HG02981 (cell line): ENCODE data around the gene GPNMB.
"Not testable (repeated sequence)": the region's sequence is repeated elsewhere in the genome, so short reads cannot be mapped to it uniquely, and the experiment has no call there.

Source experiments
- ATAC-seq: cut with Tn5 transposase; IDR thresholded peaks from one replicate; pipeline ENCODE4 v1.9.1; 2021; ENCODE audit warnings: mild to moderate bottlenecking, moderate library complexity; ENCODE audit not compliant: unreplicated experiment

GPNMB gene

DNA sequence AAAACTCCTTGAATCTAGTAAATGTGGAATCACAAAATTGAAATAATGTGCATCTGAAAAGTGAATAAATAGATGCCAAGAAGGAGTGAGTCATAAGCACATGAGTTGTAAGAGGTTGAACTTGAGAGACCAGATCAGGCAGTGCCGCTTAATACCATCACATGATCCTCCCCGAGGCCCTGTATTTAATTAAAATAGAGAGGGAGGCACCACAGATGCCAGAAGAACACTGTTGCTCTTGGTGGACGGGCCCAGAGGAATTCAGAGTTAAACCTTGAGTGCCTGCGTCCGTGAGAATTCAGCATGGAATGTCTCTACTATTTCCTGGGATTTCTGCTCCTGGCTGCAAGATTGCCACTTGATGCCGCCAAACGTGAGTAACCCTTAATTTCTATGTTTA, at the start of gene GPNMB:
Gene GPNMB (plus strand): TSS at position 221 of the 400 bp plus-strand sequence. CDS start 83 bp downstream, at position 304.
- ATAC-seq: no peak

DNA sequence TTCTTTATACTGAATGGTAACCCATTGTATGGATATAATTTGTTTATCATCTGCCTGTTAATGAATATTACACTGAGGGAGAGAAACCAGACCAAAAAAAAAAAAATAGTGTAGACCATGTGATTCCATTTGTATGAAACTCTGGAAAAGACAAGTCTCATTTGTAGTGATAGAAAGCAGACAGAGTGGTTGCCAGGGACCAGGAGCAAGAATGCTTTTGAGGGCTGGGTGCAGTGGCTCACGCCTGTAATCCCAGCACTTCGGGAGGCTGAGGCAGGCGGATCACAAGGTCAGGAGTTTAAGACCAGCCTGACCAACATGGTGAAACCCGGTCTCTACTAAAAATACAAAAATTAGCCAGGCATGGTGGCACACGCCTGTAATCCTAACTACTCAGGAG, 48.8 kb upstream of the GPNMB start:
- ATAC-seq: not testable (repeated sequence)

DNA sequence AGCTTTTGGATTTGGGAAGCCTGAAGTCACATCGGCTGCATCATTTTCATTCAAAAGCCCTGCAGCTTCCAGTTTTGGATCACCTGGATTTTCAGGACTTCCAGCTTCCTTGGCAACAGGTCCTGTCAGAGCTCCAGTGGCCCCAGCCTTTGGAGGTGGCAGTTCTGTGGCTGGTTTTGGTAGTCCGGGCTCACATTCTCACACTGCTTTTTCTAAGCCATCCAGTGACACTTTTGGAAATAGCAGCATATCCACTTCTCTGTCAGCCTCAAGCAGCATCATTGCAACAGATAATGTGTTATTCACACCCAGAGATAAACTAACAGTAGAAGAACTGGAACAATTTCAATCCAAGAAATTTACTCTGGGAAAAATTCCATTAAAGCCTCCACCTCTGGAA, 46.2 kb upstream of the GPNMB start:
- ATAC-seq: no peak

DNA sequence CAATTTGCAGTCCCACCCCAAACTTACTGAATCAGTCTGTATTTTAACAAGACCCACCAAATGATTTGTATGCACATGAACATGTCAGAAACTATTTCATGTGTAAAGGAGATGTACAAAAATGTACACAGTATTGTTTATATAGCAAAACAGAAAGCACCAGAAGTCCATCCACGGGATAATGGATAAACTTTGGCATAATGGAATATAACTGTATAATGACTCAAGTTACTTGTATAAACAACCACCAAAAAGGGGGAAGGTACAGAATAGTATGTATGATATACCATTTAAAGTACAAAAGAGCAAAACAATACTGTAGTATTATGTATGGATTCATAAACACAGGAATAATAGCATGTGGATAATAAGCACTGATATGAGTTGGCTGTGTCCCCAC, 42.3 kb upstream of the GPNMB start:
- no peak for ATAC-seq

DNA sequence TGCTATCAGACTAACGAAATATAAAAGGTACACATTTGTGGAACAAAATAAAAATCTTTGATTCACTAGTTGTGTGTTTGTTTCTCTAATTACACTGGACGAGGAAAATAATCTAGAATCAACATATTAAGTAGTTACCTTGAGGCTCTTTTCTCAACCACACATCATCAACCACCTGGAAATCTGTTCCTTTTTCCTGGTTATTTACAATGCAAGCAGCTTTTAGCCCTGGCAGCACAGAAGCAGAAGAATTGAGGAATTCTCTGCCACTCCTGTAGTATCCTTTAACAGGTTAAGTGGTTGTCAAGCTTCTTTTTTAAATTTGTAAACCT, 41.0 kb upstream of the GPNMB start:
- ATAC-seq: no peak

DNA sequence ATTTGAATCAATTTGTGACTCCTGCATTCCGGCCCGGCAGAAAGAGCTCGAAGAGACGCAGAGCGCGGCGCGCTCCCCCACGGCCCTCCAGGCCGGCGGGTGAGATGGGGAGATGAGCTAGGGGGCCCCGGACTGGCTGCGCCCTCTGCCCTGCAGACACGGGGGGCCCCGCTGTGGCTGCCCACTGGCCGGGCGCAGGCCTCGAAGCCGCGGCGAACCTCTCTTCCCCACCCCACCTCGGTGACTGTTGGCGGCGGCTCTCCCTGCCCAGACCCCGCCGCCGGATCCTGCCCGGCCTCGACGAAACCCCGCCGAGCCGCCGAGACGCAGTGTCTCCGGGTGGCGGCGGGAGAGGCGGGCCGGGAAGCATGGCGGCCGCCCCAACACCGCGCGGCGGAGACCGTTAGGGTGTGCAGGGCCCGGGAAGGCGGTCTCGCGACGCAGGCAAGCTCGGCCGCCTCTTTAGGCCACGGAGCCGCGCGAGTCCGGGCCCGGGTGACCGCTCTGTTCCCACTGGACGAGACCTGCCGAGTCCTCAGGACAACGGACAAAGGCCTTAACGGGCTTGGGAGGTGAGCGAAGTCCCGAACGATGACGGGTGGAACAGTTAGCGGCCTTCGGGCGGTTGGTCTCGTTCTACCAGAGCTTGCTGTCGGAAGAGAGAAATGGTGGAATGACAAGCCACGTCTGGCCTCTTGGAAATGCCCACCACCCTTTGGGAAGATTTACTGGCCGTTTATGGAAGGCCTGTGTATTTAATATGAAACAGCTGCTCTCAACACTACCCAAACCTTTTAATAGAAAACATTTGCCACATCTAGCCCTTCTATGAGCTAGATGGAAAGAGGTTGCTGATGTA, 40.4 kb upstream of the GPNMB start:
- no peak for ATAC-seq

DNA sequence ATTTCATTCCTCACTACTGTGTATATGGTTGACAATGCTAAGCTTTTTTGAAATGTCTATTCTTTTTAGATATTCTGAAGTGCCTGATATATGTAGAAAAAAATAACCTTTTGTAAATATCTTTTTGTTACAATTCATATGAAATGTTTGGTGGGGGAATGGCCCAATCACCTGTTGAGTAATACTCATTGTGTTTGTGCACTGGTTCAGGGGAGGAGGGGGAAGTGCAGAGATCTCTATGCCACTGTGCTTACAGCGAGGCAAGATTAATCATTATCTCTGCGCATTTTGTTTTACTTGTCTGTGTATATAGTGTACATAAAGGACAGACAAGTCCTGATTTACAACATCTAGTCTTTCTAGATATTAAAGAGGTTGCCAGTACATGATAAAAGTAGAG, 39.6 kb upstream of the GPNMB start:
- ATAC-seq: no peak

DNA sequence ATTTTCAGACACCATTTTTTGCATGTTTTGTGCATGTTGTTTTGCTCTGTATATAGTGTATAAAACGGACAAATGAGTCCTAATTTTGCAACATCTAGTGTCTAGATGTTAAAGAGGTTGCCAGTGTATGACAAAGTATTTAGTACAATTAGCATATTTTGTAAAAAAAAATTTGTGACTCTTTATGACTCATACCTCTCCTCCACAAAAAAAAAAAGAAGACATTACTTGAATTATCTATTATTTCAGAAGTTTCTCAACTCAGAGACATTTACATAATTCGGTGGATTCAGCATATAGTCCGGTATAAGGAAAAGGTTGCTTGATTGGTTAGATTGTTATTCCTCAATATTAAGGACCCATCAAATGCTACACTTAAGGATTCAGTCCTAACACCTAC, 38.7 kb upstream of the GPNMB start:
- no peak for ATAC-seq

DNA sequence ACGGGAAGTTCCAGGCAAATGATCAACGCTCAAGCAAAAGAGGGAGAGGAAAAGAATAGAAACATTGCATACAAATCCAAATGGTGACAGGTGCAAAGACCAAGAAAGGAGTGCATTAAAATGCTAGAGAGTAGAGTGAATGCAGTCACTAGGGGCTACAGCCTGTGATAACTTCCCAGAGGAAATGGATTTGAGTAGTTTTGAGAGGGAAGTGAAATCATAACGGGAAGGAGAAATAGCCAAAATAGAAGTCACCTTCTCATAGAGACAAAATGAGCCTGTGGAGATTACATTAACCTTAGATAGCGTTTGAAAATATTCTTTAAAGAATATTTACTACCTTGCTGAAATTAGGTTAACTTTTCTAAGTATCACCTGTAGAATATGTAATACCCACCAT, 38.3 kb upstream of the GPNMB start:
- no peak for ATAC-seq

DNA sequence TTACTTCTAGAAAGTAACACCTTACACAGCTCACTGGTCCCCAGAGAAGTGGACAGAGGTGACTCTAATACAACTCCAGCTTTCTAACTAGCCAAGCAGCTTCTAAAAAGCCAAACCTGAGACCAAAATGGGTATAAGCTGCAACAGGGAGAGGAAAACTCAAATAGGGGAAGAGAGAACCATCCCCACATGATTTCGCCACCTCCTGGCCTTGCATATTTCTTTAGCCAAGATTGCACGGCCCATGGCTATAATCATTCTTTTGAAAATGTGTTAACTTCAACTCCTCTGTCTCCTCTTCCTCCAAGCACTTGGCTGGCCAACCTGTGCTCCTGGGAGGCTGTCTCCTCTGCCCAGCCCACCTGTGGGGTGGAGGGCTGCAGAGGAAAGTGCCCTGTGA, 36.1 kb upstream of the GPNMB start:
- ATAC-seq: no peak

DNA sequence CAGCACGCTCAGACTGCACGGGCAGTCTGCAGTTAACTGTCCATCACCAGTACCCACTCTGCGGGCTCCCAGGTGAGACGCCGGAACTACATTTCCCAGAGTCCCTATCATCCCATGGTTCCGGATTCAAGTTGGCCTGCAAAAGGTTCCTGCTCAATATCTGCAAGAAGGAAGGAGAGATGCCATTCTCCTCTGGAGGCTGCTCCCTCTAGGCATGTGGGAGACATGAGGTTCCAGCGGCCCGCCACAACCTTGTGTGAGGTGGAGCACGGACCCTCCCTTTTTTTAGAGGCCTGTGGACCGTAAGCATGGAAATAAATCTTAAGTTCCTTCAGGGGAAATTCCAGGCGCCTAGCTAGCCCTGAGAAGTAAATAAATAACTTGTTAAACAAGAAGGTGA, 35.0 kb upstream of the GPNMB start:
- no peak for ATAC-seq

DNA sequence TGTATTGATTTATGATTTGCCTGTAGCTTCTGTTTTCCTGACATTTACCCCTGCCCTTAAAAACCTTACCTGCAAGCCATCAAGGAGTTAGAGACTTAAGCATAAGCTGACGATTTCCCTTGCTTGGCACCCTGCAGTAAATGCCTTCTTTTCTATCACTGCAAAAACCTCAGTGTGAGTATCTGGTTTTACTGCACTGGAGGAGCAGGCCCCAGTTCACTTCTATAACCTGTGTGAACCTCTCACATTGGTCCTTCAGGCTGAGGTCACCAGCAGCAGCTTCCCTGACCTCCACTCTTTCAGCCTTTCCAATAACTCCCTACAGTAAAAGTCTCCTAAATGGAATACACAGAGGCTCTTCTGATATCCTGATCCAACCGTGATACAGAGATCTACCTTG, 34.2 kb upstream of the GPNMB start:
- no peak for ATAC-seq

DNA sequence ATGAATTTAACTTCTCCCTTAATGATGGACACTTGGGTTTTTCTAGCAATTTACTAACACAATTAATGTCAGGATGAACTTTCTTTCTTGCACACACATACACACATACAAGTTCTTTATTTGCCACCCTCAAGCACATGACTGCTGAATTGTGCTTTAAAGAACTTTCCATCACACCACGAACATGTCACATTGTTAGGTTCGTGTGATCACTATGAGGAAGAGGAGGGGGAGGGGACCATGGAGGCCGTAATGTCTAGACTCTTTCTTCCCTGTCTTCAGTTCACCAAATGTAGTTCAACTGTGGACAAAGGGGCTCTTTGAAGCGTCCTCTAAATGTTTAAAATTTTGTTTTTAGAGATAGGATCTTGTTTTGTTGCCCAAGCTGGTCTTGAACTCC, 33.7 kb upstream of the GPNMB start:
- no peak for ATAC-seq

DNA sequence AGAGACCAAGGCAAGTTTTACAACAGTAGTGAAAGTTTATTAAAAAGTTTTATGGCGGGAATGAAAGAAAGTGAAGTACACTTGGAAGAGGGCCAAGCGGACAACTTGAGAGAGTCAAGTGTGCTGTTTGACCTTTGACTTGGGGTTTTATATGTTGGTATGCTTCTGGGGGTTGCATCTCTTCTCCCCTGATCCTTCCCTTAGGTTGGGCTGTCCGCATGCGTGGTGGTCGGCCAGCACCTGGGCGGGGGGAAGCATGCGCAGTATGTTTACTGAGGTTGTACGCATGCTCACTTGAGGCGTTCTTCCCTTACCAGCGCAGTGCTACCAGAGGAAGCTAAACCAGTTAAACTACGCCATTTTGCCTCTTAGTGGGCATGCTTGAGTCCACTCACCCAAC, 32.8 kb upstream of the GPNMB start:
- no peak for ATAC-seq

DNA sequence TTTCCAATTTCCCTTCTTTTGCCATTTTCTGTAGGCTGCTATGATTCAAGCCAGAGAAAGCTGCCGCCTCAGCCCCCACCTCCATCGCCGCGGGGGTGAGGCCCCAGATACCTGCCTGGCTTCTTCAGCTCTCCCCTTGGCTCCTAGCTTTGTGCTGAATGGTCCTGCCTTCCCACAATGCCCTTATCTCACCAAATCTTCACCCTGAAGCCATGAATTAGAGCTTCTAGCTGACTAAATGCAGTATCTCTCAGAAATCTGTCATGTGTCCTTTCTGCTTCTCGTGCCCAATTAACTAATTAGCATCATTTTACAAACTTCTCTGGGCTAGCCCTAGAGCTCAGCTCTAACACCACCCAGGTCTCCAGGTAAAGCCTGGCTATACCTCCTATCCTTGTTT, 32.2 kb upstream of the GPNMB start:
- ATAC-seq: no peak

DNA sequence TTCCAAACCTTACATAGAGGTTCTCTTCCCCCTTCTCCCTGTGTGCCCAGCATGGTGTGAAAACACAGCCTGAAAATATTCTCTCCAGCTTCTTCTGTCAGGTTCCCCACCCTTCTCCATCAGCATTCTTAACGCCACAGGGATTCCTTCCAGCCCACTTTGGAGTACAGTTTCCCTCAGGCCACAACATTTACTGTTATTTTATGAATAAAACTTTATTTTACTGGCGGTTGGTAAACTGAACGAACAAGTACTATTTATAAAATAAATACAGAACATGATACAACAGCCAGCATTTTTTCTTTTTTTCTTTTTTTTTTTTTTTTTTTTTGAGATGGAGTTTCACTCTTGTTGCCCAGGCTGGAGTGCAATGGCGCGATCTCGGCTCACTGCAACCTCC, 31.6 kb upstream of the GPNMB start:
- ATAC-seq: no peak

DNA sequence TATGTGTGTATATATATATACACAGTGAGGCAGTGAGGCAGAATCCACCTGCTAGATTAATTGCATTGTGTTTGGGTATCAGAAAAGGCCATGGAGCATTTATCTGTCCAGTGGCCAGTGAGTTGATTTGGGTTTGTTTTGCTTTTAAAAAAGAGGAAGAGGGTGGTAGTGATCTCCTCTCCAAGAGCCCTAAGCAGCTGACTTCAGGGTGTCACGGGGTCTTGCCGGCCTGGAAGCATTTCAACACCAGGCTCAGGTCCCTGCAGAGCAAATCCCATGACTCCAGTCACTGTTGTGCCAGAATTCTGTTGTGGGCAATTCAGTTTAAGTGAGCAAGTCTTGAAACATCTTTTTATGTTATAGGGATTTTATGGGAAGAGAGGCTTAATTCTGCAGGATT, 30.6 kb upstream of the GPNMB start:
- ATAC-seq: no peak

DNA sequence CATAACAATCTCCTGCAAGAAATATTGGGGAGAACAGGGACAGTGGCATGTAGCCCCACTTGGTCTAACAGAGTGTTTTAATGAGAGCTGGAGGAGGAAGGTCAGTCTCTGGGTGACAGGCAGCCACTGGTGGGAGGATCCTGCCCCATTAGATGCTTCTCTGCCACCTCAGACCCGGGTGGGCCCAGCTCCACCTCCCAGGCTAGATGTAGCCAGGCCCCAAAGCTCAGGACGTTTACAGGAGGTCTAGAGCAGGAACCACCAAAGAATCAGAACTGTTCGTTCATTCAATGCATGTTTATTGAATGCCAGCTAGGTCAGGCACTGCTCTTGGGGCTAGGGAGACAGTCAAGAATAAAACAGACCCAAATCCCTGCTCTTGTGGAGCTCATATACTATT, 28.4 kb upstream of the GPNMB start:
- no peak for ATAC-seq

DNA sequence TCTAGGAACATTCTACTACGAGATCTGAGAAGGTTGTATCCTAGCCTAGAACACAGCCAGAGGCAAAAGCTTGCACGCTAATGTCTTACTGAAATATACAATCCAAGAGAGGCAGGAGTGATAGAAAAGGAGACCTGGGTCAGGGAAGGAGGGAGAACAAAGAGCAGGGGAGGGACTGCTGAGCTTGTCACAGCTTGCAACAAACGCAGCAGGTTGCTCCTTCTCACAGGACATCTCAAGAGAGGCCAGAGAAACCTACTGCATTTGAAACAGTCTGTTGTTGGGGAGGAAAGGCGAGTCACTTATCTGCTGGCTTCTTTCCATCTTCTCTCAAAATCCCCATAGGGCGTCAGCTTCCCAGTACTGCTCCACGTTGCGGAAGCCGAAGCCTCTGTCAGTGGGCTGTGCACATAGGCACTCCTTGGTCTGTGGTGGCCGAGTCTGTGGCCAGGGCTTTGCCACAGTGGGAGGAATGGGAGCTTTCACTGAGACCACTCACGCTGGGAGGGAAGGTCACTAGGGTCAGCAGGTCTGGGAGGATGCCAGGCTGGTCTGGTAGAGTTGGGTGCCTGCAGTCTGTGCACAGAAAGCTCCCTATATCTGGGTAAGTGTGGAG, 25.8 kb upstream of the GPNMB start:
- no peak for ATAC-seq

DNA sequence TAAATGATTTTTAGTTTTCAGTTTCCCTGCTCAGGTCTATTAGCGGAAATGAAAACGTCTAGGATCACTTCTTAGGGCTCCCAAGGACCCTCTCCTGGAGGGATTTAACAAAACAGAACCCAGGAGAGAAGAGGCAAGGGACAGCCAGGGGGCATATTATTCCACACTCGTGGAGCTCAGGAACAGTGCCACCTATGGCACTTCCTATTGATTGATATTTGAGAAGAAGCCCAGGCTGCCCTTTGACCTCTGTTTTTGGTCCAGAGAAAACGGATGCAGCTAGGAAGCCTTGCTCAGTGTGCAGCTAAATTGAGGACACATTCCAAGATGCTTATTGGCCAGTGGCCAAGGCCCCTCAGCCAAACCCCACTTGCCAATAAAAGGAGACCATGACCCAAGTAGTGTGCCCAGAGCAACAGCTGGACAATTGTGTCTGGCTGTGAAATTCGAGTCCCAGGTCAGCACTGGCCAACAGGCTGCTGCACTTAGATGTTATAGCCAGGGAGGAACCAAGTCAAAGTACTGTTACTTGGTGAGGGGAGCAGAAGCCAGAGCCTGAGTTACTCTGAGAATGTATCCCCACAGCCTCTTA, 24.0 kb upstream of the GPNMB start:
- ATAC-seq: no peak

DNA sequence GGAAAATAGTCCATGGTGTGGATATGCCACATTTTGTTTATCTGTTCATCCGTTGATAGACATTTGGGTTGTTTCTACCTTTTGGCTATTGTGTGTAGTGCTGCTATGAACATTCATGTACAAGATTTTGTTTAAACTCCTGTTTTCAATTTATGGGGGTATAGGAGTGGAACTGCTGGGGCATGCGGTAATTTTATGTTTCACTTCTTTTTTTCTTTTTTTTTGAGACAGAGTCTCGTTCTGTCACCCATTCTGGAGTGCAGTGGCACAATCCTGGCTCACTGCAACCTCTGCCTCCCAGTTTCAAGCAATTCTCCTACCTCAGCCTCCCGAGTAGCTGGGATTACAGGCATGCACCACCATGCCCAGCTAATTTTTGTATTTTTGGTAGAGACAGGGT, 22.2 kb upstream of the GPNMB start:
- ATAC-seq: not testable (repeated sequence)

DNA sequence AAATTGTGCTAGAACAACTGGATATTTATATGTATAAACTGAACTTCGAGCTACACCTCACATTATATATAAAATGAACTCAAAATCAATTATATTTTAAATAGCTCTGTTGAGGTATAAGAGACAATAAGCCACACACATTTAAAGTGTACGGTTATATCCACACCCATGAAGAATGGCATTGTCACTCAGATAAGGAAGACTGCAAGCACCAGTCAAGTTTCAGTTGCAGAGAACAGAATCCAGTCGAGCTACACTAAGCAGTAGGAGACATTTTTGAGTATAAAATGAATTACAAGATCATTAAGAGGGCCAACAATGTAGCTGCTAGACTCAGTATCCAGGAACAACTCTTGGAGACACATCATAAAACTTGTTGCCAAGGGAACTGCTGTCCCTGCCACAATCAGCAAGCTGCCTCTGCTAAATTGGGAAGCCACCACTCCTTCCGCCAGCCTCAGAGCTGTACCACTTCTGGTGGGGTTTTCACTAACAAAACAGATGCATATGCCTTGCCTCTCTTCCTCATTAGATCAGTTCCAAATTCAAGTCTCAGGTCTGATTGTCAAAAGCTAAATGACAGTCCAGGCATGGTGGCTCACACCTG, 19.6 kb upstream of the GPNMB start:
- ATAC-seq: no peak
